Fibroblast of lung (primary cell): ENCODE data around the gene MECR. TPM values are rescaled to one million over a fixed set of nuclear protein-coding genes. Genes with fewer than 3 reads are reported as not detected.

Source experiments
- DNase-seq, 2 donors: peaks; one replicate each; pipeline versions ENCODE4 v3.0.0 to v3.0.0-alpha.2; 2010; ENCODE audit warnings: low read depth in 2 of 2
- H2AFZ ChIP-seq: 2 replicates; pipeline ENCODE4 v1.5.1; 2012; ENCODE audit warnings: low read length, control low read depth, inconsistent platforms
- H3K27ac ChIP-seq: 2 replicates; pipeline ENCODE4 v1.5.1; 2011; ENCODE audit warnings: low read length, control low read depth; ENCODE audit not compliant: insufficient read depth
- H3K27me3 ChIP-seq: 2 replicates; pipeline ENCODE4 v1.5.1; 2011; ENCODE audit warnings: mild to moderate bottlenecking, low read length; ENCODE audit not compliant: control insufficient read depth, insufficient read depth
- H3K36me3 ChIP-seq: 2 replicates; pipeline ENCODE4 v1.5.1; 2011; ENCODE audit warnings: low read length; ENCODE audit not compliant: control insufficient read depth, insufficient read depth
- H3K4me1 ChIP-seq: 2 replicates; pipeline ENCODE4 v1.5.1; 2011; ENCODE audit warnings: low read length; ENCODE audit not compliant: control insufficient read depth, insufficient read depth; ENCODE audit errors: extremely low read depth
- H3K4me2 ChIP-seq: 2 replicates; pipeline ENCODE4 v1.5.1; 2011; ENCODE audit warnings: low read length, control low read depth; ENCODE audit not compliant: insufficient read depth; ENCODE audit errors: extremely low read depth
- H3K4me3 ChIP-seq, 4 experiments: fragments of 200-600 bp in 1 of 4; sonication (generic) in 1 of 4; replicated peaks in 1 of 4; 2 replicates each; pipeline ENCODE4 v1.5.1; 2011 to 2016; ENCODE audit warnings: low read length in 4 of 4, low read depth in 3 of 4, mild to moderate bottlenecking in 3 of 4, control low read depth in 2 of 4, inconsistent platforms in 1 of 4, mixed read lengths in 1 of 4; ENCODE audit not compliant: insufficient read depth in 1 of 4; ENCODE audit errors: control extremely low read depth in 1 of 4
- H3K79me2 ChIP-seq: 2 replicates; pipeline ENCODE4 v1.5.1; 2012; ENCODE audit warnings: mild to moderate bottlenecking, low read length, inconsistent platforms; ENCODE audit not compliant: control insufficient read depth, insufficient read depth
- H3K9ac ChIP-seq: 2 replicates; pipeline ENCODE4 v1.5.1; 2011; ENCODE audit warnings: mild to moderate bottlenecking, low read length, control low read depth; ENCODE audit not compliant: insufficient read depth
- H3K9me3 ChIP-seq: 2 replicates; pipeline ENCODE4 v1.5.1; 2012; ENCODE audit warnings: low read depth, low read length; ENCODE audit not compliant: control insufficient read depth, insufficient read depth
- H4K20me1 ChIP-seq: 2 replicates; pipeline ENCODE4 v1.5.1; 2011; ENCODE audit warnings: low read length; ENCODE audit not compliant: control insufficient read depth, insufficient read depth; ENCODE audit errors: extremely low read depth
- EZH2 ChIP-seq: IDR thresholded peaks from 2 replicates; pipeline ENCODE4 v1.5.1; 2012; ENCODE audit warnings: low read length, control low read depth, mild to moderate bottlenecking; ENCODE audit errors: missing control alignments
- polyA plus RNA-seq, 2 donors: library from polyadenylated mRNA; depleted of rRNA in 1 of 2; stranded (reverse) in 1 of 2; unstranded in 1 of 2; fragments of >200 nt; gene quantifications; 2 replicates each; pipeline ENCODE4 v1.2.1, GENCODE V29; 2011 to 2012; ENCODE audit warnings: missing spikeins in 1 of 2
- total RNA-seq: library from RNA; depleted of rRNA; stranded (reverse); fragments of >200 nt; gene quantifications from 2 replicates; pipeline ENCODE4 v1.2.1, GENCODE V29; 2014
- TF ChIP-seq, protein P1 (sequence below), 2 donors: IDR thresholded peaks in 1 of 2; conservative IDR thresholded peaks in 1 of 2; 1 replicate in 1 of 2; 2 replicates in 1 of 2; pipeline ENCODE4 v1.5.1; 2011 to 2012; ENCODE audit warnings: low read length in 2 of 2, control low read depth in 1 of 2, inconsistent platforms in 1 of 2, low read depth in 1 of 2, mild to moderate bottlenecking in 1 of 2

The MECR gene
- total and polyA plus RNA-seq, 2 donors (not counting 1 experiment from before 2014, with no cell fraction given) = 17.5 to 19.8 TPM

GRCh38 chr1:29197993-29198392 is 32.7 kb downstream of the MECR start:
- Histone ChIP-seq H3K36me3 (peaks cover 13% of the 10 kb centered on the region), H3K4me3 (no peak overlapping the region), H3K9ac (no peak overlapping the region)

DNA sequence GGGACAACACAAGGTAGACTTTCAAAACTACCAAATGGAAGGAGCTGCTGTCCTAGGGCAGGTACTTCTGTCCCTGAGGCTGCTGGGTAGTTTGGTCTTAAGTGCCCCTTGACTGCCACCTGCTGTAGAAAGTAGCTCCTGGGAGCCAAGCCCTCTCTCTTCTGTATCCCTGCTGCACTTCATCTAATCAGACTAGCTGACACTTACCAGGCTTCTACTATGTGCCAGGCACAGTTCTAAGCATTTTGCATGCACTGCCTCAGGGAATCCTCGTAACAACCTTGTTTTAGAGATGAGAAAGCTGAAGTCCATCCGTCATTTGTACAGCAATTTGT is 33.2 kb downstream of the MECR start:
- H3K36me3 ChIP-seq = peaks cover 13% of the 10 kb centered on the region
- no peaks in the 10 kb centered on the region for H3K9me3 ChIP-seq
- H3K4me3 ChIP-seq = no peak overlapping the region
- peaks cover 22% of the 10 kb centered on the region for H3K4me1 ChIP-seq
- peak overlapping the region; percentile 90 for H3K27ac ChIP-seq
- H3K9ac ChIP-seq = no peak overlapping the region
- H2AFZ ChIP-seq = no peak overlapping the region
- no peaks in the 10 kb centered on the region for H3K27me3 ChIP-seq
- H3K79me2 ChIP-seq = no peaks in the 10 kb centered on the region
- no peak for TF ChIP-seq EZH2
- TF ChIP-seq, protein P1, sequence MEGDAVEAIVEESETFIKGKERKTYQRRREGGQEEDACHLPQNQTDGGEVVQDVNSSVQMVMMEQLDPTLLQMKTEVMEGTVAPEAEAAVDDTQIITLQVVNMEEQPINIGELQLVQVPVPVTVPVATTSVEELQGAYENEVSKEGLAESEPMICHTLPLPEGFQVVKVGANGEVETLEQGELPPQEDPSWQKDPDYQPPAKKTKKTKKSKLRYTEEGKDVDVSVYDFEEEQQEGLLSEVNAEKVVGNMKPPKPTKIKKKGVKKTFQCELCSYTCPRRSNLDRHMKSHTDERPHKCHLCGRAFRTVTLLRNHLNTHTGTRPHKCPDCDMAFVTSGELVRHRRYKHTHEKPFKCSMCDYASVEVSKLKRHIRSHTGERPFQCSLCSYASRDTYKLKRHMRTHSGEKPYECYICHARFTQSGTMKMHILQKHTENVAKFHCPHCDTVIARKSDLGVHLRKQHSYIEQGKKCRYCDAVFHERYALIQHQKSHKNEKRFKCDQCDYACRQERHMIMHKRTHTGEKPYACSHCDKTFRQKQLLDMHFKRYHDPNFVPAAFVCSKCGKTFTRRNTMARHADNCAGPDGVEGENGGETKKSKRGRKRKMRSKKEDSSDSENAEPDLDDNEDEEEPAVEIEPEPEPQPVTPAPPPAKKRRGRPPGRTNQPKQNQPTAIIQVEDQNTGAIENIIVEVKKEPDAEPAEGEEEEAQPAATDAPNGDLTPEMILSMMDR (conservative IDR thresholded peaks at IDR 0.05 in 1 of 2, IDR thresholded peaks at IDR 0.05 in 1 of 2; ENCODE audit: low read depth in 1 of 2, low read length in 2 of 2) = peak; percentile 35 to 50
- no peaks in the 10 kb centered on the region for H4K20me1 ChIP-seq
- H3K4me2 ChIP-seq = no peak overlapping the region
- DNase-seq = peak; percentile 44 to 53

More at GRCh38 chr1:29197993-29198392, 32.7 kb downstream of the MECR start:
- H3K27me3 ChIP-seq = no peaks in the 10 kb centered on the region
- no peak overlapping the region for H2AFZ ChIP-seq
- H3K27ac ChIP-seq = no peak overlapping the region
- no peaks in the 10 kb centered on the region for H3K9me3 ChIP-seq
- H3K79me2 ChIP-seq = no peaks in the 10 kb centered on the region
- DNase-seq = no peak
- no peaks in the 10 kb centered on the region for H4K20me1 ChIP-seq
- peaks cover 23% of the 10 kb centered on the region for H3K4me1 ChIP-seq
- no peak overlapping the region for H3K4me2 ChIP-seq
- TF ChIP-seq EZH2 = no peak
- TF ChIP-seq, protein P1 (conservative IDR thresholded peaks at IDR 0.05 in 1 of 2, IDR thresholded peaks at IDR 0.05 in 1 of 2; ENCODE audit: low read depth in 1 of 2, low read length in 2 of 2) = no peak

- TF ChIP-seq, protein P1 (conservative IDR thresholded peaks at IDR 0.05 in 1 of 2, IDR thresholded peaks at IDR 0.05 in 1 of 2; ENCODE audit: low read depth in 1 of 2, low read length in 2 of 2) = no peak
- TF ChIP-seq EZH2 = no peak
- H3K9me3 ChIP-seq = no peaks in the 10 kb centered on the region
- no peak overlapping the region for H3K9ac ChIP-seq
- no peaks in the 10 kb centered on the region for H3K79me2 ChIP-seq
- H3K27me3 ChIP-seq = no peaks in the 10 kb centered on the region
- peak overlapping the region; percentile 90 for H3K27ac ChIP-seq
- DNase-seq = peak; percentile 83 to 91
- H3K4me3 ChIP-seq = no peak overlapping the region
- H3K36me3 ChIP-seq = peaks cover 13% of the 10 kb centered on the region
- peaks cover 17% of the 10 kb centered on the region for H3K4me1 ChIP-seq
- H4K20me1 ChIP-seq = no peaks in the 10 kb centered on the region
- peak overlapping the region; percentile 3 for H3K4me2 ChIP-seq
- H2AFZ ChIP-seq = no peak overlapping the region
Observed at GRCh38 chr1:29196863-29197589, 33.7 kb downstream of the MECR start.
